ENCODE results near the gene BCL11B. TPM values are rescaled to one million over a fixed set of nuclear protein-coding genes. Genes with fewer than 3 reads are reported as not detected.

BCL11B gene
- polyA plus RNA-seq, 5 donors = 2.6 to 3.4 (median 3.1) TPM

DNA sequence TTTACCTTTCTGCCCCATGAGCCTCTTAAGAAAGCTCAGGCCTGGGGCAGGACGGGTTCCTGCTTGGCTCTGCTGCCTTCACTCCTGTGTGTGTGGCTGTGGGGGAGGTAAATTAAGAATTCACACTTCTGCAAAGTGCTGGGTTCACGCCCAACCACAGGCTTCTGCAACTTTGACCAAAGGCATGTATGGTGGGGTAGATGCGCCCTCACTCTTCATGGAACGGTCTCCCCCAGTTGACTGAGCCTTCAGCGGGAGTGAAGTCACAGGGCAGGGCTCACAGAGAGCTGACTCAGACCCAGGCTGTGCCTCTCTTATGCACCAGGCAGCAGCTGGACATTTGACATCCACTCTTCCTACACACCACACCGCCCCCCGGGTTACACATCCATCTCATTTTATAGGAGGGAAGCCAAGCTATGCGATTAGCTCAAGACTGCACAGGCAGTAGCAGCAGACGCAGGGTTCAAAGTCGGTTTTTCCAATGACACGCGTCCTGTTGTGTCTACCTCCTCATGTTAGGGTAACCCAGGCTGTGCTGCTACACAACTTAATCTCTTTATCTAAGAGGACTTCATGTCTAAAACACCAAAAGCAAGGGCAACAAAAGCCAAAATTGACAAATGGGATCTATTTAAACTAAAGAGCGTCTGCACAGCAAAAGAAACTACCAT lies 15.4 kb upstream of the BCL11B start:
- DNase-seq = no peak

DNA sequence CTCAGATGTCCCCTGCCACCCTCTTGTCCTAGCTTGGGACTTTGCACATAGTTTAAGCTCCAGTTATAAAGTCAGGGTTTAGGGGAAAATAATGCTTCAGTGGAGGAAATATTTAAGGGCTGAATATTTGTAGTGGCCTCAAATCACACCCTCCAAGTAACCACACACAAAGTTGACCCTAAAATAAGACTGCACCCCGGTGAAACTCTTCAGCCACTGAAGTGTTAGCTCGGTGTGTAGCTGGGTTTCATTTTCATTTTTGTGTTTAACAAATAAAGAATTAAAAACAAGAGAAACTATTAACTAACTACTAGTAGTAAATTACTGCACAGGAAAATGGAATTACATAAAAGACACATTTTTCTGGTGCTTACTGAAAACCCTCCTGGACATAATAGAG lies 14.8 kb upstream of the BCL11B start:
- no peak for DNase-seq

DNA sequence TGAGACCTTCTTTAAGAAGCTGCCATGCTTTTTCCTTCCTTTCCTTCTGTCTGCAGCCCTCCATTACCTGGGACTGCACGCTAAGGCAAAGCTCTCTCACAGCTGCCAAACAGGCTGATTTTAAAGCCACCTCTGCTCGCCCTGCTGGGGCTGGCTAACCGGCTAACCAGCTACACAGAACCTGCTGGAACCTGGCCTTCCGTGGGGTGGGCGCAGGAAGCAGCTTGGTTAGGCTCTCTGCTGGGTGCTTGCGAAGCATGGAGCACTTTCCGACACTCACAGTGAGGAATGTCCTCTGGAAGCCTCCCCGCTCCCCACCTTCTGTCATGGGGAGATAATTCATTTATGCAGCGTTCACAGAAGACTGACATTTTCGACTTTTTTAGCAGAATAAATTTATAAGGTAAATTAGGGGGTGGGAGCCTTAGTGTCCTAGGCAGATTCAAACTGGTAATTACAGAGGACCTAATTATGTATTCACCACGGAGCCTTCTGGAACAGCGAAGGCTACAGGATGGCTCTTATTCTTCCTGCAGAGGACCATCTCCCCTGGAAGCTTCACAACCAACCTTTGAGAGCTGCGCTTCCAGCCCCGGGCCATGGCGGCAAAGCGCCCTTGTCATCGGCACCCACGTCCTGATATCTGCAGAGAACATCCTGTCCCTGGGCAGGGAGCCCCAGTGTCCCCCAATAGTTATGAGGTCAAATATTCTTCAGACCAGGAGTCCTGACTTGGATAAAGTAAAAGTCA lies 12.4 kb upstream of the BCL11B start:
- no peak for DNase-seq

DNA sequence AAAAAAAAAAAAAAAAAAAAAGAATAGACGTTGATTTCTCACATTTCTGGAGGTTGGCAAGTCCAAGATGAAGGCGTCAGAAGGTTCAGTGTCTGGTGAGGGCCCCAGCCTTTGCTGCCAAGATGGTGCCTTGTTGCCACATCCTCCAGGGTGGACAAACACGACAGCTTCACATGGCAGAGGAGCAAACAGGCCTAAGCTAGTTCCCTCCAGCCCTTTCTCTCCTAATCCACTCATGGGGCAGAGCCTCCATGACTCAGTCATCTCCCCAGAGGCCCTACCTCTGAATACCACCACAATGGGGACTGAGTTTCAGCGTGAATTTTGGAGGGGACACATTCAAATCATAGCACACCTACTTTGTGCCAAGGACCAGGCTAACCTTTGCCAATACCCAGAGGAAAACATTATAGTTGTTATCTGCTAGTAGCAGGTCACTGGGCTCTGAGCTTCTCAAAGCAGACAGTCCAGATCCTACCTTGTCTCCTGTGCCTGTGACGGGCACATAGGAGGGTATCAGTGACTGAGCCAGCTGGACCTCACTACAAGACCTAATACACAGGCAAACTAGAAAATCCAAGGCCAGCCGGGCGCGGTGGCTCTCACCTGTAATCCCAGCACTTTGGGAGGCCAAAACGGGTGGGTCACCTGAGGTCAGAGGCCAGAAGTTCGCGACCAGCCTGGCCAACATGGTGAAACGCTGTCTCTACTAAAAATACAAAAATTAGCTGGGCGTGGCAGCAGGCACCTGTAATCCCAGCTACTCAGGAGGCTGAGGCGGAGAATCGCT lies 10.5 kb upstream of the BCL11B start:
- DNase-seq = no peak

DNA sequence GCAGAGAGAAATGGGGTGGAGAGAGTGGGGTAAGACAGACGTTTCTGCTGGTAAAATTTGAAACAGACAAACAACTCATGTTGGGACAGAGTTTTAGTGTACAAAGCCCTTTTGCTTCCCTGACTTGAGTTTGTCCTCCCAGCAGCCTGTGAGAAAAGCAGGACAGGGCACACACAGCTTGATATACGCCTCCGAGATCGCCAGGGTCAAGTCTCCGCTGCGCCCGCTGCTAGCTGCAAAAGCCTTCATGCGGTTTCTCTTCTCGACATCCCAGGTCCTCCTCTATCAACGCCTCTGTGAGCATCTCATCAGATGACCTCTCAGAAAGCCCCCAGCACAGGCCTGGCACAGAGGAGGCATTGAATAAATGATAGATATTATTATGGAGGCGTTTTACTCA lies 9.4 kb upstream of the BCL11B start:
- no peak for DNase-seq

DNA sequence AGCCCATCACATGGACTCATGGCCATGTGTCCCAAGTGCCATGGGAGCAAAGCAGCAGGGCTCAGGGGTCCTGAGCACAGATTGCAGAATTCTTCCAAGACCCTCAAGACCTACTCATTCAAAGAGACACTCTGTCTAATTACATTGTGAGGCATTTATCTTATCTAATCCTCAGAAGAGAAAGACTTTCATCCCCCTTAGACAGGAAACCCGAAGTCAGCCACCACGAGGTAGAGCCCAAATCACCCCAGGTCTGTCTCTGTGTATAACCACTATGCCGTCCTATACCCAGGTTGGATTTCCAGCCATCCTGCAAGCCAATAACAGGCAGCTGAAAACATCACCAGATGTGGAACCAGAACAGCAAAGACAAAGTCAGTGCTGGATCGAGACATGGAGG lies 8.9 kb upstream of the BCL11B start:
- DNase-seq = no peak

DNA sequence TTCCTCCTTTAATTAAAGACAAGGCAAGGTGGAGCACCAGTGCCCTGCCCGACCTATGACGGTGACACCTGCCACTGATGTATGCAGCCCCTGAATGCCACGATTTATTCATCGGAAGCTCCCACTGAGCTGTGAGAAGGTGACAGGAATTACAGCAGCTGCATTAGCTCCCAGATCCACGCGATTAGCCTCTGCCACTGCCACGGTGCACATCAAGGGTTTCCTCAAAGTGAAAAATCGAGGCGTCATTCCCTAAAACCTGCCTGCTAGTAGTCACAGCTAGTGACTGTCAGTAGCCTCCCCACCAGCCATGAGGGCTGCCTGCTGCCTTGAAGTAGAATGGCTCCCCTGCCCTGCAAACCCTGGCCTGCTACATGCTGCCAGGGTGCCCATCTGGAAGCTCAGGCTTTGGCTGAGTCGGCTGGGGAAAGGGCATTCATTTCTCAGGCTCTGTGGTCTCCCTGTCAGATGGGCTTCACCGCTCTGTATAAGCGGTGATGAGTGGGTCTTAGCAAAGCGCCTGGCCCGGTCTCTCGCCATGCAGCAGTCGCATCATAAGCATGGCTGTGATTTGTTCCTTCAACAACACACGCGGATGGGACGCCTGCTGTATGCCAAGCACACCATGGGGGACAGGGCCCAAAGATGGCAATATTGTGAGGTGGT lies 8.2 kb upstream of the BCL11B start:
- DNase-seq = no peak

DNA sequence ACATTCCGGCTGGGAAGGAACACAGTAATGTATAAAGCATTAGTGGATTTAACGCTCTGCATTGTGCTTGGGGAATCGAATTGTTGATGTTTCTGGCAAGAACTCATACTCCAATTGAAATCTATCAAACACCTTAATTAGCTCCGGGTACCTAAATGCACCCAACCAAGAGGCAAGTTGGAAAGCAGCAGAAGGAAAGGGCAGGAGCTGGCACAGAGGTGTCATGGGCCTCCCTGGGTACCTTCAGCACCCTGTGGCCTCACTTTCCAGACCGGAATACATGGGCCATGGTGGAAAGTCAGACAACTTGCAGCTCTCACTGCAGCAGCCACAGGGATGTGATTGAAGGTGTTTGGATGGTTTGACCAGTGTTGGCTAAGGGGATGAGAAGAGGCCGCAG lies 6.8 kb upstream of the BCL11B start:
- no peak for DNase-seq

DNA sequence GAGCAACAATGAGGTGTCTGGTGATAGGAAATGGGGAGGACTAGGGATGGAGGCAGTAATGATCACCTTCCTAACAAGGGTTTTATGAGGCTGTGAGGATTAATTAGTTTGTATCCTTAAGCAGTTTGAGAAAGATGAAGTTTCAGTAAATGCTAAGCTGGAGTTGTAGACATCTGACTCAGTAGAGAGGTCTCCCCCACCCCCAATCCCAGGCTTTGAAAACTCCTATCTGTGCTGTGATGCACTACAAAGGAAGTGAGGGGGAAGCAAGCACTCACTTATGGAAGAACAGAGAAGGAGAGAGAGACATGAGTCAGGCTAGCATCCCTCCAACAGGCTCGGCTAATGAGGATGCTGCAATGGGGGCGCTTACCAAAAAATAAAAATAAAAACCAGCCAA lies 5.5 kb upstream of the BCL11B start:
- no peak for DNase-seq

DNA sequence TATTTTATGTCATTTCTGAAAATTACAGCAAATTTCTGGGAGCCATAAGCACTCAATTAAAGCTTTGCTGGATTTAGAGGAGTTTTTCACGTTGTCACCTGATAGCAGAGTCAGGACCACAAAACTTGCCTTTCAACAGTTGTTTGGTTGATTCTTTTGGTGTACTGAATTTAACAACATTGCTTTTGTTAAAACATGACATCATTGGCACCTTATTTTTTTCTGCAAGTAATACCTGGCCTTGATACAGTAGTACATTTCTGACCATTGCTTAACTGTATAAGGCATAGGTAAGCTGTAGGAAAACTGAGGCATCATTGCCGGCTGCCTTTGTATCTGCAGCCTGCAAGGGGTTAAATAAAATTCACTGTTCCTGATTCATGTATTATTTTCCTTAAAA lies 4.5 kb upstream of the BCL11B start:
- DNase-seq = no peak

DNA sequence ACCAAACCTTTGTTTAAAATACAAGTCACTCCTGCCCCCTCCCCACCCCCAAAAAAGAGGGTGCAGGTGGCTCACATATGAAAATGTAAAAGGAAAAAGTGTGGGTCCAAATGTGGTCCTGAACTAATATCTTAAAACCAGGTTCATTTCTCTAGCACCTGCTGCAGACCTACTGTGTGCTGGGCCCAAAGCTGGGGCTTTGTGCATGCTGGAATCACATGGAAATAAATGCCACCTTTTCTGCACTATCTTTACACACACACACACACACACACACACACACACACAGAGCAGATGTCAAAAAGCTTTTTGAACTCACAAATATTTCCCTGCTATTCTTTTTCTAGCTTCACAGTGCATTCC lies 3.2 kb upstream of the BCL11B start:
- no peak for DNase-seq

DNA sequence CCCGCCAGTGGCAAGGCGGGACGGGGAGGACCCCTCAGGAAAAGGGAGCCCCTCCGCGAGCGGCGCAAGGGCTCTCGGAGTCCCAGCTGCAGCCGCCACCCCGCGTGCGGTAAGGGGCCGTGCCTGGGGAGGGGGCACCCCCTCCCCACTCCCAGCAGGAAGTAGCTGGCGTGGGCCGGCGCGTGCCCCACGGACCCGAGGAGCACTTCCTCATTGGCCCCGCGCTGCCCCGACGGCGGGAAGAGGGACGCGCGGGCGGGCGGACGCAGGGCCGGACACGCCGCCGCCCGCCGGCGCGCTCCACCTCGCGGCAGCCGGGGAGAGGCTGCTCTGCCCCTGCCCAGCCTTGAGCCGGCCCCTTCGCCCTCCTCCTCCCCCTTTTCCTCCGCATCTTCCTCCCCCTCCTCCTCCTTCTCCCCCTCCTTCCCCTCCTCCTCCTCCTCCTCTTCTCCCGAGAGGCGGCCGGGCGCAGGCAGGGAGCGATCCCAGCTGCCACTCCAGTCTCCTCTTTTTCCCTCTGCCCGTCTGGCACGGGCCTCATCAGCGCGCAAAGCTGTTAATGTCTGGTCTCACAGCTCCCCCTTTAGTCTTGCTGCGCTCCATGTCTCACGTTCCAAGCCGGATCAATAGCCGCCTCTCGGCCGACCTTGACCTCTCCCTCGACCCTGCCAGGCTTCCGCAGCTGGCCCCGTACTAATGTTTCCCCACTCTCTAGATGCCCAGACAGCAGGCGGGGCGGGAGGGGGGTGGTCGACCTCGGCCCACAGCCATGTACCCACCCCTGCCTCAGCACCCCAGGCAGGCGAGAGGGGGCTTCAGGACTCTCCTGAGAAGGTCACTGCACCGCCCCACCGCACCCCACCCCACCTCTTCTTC lies 2.6 kb upstream of the BCL11B start:
- peak; percentile 91 to 94 for DNase-seq

DNA sequence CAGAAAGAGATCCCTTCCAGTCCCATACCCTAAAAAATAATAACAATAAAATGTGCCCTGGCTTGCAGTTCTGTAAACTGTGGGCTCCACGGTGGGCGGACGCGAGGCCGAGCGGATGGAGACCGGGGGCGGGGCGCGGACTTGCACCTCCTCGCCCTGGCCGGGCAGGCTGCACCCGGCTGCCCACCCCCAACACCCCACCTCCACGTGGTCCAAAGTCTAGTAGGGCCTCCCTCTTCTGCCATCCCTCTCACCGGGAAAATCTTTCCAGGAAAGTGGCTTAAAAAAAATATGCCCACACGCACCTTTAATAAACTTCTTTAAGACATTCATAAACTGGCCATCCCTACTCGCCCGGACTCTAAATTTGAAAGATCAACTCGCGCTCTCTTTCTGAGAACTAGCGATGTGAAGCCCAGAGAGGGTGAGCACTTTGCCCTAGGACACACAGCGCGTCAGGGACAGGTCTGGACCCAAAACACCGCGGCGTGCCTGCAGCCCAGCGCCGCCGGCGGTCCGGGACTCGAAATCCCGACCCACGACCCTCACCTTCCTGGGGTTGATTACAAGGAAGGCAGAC lies 1.9 kb upstream of the BCL11B start:
- no peak for DNase-seq

DNA sequence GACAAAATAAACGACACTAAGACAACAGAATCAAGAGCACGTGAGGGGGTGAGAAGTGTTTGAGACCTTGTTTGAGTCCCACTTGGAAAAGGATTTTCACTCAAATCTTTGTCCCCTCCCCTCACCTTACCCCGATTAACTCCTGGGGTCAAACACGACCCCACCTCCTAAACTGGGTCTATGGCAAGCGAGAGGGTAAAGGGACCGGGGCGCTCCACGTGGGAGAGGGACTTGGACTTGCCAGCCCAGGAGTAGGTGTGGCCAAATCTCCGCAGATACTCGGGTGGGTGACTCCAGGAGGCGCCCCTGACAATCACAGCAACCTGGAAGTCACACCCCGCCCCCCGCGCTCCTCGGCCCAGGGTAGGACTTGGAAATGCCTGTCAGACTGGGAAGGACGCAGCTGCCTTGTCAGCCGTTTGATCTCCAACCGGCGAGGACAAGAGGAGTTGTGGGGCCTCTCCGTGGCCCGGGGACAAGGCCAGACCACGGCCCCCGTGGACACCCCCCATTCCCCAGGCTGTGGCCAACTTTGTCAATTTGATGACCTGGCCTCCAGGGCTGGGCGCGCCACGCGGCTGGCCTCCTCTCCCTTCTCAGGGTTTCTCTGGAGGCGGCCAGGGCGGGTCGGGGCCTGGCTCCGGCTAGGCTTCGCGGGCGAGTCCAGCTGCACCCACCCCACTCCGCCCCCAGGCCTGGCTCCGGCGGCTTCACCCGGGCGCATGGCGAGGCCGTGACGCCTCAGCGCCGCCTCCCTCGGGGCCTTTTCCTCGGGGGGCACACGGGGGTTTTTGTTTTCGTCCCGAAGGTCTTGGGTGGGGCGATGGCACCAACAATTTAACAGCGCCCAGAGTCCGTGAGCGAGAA lies 1.1 kb upstream of the BCL11B start:
- no peak for DNase-seq

DNA sequence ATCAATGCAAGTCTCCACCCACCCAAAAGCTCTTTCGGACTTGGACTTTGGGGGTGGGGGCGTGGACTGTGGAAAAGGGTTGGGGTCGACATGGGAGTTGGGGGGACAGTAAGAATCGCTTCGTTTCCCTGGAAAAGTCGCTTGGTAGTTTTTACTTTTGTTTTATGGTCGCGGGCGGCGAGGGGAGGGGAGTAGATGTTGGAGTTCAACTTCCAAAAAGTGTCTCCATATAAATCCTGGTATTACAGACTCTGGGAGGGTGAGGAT lies 568 bp upstream of the BCL11B start:
- DNase-seq = no peak

DNA sequence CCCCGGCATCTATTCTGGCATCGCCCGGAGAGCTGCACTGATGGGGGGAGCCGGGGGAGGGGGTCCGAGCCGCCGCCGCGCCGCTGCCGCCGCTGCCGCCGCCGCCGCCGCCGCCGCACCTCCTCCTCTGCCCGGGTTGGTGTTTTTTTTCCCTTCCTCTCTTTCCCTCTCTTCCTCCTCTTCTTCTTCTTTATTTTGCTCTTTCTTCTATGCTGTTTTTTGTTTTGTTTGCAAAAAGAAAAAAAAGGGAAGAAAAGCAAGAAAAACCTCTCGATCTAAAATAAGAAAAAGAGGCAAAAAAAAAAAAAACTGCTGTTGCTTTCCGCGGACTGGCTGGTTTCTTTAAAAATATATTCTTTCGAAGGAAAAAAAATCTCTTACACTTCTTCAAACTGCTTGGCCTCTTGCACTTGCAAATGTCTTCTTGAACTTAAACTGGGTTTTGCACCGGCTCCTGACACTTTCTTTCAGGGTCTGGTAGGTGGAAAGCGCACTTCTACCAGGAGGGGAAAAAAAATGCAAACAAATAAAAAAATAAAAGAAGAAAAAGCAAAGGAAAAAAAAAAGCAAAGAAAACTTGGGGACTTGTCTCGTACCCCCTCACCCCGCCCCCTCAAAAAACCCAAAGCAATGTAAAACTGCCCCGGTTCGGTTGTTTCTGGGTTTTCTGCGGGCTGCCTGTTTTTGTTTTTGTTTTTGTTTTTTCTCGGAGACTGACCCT lies 616 bp downstream of the BCL11B start:
- DNase-seq = no peak

DNA sequence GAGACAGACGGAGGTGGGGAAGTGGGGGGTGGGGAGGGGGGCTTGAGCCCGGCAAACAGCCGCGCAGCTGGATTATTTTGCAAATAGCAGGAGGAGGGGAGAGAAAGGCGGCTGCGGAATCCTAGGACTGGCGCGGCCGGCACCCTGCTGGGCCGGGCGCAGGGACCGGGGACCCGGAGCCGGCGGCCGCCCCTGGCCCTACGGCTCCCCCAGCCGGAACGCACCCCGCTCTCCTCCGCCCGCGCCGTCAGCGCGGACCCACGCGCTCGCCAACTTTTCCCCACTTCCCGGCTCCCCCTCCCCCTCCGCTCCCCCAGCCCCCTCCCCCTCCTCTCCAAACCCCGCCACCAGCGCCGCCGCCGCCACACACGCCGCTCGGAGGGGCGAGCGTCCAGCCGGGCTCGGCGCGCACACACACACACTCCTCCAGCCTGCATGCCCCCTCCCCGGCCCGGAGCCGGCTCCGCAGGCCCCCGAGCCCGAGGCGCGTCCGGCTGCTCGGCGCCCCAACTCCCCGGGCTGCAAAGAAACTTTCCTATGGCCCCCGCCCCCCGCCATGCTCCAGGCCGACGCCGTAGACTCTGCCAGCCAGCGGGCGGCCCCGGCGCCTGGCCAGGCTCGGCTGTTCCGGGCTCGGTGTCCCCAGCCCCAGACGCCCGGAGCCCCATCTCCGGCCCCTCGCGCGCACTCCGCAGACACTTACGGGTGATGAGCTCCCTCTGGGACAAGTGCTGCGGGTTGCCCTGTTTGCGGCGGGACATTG lies 1.4 kb downstream of the BCL11B start:
- DNase-seq = no peak

DNA sequence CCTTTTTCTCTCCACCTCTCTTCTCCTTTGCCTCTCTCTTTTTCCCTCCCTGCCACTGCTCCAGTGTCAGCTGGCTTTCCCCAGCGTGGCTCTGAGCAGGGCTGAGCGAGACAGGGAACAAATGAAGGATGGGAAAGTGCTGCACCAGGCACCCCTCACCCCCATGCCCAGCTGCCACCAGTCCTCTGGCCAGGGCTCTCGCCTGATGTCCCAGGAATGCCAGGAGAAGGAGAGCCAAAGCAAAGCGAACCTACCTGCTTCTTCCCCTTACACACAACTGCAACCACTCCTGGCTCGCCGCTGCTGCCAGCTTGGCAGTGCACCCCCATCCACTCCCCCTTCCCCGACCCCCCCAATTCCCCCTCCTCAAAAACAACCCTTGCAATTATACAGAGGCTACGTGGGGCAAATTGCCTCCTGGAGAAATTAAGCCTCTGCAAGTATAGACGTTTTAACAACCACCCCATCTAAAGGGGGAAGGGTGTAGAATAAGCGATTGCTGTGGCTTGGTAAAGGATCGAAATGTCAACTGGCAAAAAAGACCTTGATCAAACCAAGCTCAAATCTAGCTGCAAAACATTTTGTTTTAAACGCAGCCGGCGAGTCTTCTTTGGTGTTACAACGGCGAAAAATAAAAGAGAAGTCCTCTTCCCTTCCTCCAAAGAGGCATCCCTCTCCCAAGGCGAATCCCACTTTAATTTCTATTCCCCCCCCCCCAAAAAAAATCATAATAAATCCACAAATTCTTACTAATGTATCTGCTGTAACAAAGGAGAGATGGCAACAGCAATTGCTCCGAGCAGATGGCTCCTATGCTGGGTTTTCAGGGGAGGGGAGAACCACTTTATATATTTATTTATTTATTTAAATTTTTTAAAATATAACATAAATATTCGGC lies 2.9 kb downstream of the BCL11B start:
- DNase-seq = no peak
